Stimulated activated CD8-positive, alpha-beta memory T cell treated with anti-CD3 and anti-CD28 coated beads, Interleukin-7, amount 100 ng/mL, for 48 hours (primary cell): ENCODE data around the gene ZNF296.

Experiments used
- DNase-seq, 2 donors: peaks; one replicate each; pipeline ENCODE4 v3.0.0-alpha.2; 2020; ENCODE audit warnings: low read depth in 1 of 2; ENCODE audit errors: extremely low read depth in 1 of 2

Gene ZNF296

DNA sequence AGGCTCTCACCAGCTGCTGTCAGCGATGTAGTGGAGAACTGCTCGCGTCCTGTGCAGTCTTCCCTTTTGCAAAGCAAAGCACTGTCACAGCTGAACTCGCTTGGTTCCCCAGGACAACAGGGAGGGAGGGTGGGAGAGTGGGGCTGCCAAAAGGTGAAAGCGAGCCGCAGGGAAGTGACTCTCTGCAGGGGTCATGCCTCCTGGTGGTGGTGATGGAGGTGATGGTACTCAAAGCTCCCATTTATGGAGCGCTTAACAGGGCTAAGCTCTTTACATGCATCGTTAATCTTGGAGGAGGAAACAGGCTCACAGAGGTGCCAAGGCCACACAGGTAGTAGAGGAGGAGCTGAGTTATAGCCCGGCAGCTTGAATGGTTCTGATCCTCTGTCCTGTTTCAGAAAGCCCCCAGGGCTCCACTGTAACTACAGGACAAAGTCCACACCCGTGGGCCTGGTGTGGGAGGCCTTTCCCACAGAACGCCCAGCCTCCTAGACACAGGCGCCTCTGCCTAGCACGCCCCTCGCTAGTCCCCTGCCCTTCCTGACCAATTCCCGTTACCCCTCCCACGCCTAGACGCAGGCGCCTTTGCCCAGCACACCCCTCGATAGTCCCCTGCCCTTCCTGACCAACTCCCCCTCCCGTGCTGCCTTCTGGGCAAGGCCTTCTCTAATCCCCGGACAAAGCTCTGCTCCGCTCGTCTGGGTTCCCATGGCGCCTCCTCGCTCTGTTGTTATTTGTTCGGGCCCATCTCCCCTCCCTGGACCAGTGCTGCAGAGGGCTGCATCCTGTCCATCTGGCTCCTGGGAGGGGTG is 27.4 kb upstream of the ZNF296 start:
- no peak for DNase-seq

DNA sequence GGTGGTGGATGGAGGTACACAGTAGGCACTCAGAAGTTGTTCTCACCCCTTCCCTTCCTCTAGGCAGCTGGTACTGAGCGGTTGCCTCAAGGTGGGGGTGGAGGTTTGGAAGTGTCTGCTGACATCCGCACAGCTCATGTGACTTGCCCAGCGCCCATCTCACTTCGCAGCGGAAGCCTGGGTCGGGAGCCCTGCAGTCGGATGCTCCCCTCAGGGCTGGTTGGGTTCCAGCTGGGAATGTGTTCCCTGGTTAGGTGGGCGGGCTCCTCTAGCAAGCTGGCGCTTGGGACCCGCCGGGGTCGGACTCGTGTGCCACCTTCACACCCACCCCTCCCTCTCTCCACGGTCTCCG is 26.9 kb upstream of the ZNF296 start:
- no peak for DNase-seq

DNA sequence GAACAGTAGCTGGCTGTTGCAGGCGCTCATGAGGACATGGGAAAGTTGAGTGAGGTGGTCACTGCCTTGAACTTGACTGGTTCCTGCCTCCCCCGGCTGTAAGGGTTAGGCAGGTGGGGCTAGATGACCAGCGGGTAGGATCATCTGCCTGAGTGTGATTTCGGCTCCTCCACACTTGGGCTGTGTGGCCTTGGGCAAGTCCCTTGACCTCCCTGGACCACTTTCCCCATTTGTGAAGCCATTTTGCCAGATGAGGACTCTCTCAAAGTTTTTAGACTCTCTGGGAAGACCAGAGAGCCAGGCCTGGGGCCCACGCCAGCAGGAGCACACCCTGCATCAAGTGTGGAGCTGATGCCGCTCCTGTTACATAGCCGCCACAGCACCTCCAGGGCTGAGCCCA is 26.2 kb upstream of the ZNF296 start:
- DNase-seq = no peak

DNA sequence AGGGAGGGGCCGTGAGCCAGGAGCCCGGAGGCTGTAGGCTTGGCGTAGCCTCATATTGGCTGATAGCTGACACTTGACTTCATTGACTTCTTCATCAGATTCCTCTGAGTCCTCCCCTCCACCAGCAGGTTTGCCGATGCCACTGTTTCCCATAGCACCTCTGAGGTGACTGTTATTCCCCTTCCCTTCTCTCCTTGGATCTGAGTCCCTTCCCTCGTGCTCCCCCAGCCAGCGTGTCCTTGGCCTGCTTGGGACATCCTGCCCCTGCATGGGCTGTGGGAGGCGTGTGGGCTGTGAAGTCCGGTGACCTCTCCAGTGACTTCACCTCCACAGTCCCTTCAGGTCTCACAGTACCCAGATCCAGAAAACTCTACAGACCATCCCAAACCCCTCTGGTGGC is 25.5 kb upstream of the ZNF296 start:
- DNase-seq = no peak

DNA sequence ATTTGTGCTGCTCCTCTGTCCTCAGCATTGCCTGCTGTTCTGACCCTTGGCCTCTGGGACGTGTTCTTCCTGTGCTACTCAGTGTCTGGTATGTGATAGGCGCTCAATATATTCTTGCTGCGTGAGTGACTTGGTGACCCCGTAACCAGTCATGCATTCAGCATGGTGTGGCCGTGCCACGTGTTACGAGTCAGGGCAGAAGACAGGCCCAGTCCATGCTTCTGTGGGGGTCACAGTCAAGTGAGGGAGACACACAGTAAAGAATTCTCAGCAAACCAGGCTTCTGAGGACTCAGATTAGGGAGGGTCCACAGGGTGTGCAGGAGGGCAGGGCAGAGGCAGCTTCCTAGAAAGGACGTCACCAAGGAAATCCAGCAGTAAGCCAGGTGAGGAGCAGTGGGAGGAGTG is 24.6 kb upstream of the ZNF296 start:
- no peak for DNase-seq

DNA sequence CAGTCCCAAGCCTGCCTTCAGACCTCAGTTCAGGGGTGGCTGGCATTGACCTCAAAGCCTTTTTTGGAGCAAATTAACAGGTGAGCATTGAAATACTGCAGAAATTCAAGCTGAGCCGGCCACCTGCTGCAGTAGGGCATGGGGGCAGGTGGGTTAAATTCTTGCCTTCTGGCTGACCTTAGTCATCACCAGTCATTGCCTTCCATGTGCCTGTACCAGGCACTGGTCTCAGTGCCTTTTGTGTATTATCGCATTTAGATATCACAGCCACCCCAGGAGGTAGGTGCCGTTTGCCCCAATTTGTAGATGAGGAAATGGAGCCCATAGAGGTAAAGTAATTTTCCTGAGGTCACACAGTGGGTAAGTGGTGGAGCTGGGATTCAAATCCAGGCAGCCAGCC is 23.9 kb upstream of the ZNF296 start:
- DNase-seq = no peak

DNA sequence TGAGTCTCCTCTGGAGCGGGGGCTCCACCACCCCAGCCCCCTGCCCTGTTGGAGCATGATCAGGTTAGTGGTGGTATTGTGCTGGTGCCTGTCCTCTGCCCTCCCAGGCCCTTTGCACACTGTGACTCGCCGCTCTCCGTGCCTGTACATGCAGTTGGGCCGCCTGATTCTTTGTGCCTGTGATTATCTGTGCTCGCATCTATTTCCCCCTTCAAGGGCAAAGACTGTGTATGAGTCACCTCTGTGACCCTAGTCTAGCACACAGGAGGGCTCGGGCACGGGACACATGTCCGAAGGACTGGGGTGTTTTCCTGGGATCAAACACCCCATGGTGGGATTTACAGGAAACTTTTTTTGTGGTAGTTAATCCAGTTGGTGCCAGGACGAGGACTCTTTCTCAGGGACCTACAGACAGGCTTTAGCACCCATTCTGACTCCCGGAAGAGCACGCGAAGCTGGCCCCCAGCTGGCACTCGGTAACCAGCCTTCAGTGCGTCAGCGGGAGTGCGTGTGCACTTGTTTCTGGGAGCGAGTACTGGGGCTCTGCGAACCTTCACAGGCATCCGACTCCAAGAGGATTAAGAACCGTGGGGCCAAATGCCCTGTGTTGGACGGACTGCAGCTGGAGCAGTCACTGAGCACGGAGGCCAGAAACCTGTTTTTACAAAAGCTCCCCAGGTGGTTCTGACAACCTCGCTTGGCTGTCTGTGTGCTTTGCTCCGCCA is 23.4 kb upstream of the ZNF296 start:
- no peak for DNase-seq

DNA sequence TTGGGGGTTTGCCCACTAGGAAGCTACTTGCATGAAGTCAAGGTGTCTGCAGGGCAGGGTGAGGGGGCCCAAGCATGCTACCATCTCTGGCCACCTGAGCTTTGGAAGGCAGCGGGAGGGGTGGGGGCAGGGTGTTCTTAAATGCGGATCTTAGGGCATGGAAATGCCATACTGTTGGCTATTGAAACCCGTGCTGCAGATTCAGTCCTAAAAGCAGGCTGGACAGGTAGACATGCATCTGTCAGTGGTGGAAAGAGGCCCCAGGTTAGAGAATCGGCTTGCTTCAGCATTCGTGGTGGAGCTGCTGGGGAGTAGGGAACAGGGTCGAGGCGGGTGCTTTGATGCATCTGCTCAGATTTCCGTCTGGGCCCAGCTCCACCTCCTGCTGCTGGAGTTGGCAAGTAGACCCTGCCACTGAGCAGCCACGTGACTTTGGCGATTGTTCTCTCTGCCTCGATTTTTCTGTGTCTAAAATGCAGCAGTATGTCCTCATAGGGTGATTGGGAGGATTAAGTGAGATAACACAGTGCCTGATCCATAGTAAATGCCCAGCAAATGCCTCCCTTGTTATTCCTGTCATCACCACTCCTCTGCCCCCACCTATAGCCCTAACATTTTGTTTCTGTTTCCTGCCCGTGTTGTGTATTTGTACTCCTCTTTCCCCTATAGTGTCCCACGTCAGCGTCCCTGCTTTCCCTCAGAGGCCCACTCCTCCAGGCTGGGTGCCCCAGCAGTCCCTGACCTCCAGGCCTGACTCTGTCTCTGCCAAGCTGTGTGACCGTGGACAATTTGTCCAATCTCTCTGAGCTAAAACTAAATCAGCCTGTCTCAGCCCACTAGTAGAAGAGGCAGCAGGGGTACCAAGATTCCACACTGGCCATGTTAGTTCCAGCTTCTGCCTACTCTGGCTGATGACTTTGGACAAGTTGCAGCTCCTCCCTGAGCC is 22.5 kb upstream of the ZNF296 start:
- DNase-seq = no peak

DNA sequence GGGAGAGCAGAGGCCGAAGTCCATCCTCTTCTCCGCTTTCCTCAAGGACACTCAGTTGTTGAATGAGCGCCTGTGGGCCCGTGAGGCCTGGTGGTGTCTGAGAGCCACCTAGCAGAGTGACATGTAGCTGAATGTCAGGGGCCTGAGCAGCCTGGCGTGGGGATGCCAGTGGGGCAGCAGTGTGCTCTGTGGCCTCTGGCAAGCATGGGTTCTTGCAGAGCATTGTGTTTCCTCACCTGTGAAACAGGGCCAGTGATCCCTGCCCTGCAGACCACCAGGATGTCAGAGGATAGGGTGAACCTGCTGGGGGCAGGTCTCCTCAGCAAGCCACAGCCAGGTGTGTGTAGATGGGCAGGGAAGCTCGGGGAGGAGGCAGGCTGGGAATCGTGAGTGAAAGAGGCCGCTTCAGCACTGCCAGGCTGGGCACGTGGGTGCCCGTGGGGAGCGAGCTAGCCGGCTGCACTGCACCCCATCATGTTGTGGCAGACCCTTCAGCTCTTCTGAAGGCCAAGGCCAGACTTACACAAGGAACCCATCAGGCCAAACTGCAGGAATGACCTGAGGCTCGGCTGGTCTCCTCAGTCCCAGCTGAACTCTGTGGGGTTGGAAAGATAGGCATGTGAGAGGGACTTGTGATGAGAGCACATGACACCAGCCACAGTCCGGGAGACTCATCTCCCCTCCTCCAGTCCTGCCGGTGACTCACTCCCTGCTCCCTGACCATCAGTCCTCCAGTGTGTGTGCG is 21.7 kb upstream of the ZNF296 start:
- no peak for DNase-seq

DNA sequence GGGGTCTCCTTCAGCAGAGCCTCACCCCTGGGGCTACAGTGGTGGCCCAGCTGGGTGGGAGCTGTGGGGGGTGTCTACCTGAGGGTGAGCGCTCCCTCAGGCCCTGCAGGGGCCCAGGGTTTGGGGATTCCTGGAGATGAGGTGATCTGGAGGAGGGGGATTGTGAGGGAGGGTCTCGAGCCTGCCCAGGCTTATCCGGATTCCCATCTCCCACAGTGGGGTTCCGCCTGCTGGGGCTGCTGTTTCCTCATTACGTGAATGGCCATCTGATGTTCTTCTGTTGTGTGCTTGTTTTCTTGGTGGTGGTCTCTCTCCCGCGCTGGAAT is 21.1 kb upstream of the ZNF296 start:
- DNase-seq = no peak

DNA sequence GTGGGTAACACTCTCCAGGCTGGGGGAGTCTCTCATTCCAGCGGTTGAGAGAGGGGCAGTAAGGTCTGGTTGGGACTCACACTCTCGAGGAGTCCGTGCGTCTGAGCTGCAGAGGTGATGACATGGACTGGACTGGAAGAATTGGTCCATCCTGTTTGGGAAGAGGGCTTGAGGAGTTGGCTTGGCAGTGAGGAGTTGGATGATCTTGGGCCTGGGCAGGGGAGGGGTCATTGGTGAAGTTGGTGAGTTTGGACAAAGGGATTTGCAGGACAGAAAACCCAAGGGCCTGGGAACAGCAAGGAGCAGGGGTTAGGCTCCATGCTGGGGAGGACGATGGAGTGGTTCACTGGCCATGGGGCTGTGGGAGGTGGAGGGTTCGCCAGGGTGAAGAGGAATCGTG is 20.4 kb upstream of the ZNF296 start:
- no peak for DNase-seq

DNA sequence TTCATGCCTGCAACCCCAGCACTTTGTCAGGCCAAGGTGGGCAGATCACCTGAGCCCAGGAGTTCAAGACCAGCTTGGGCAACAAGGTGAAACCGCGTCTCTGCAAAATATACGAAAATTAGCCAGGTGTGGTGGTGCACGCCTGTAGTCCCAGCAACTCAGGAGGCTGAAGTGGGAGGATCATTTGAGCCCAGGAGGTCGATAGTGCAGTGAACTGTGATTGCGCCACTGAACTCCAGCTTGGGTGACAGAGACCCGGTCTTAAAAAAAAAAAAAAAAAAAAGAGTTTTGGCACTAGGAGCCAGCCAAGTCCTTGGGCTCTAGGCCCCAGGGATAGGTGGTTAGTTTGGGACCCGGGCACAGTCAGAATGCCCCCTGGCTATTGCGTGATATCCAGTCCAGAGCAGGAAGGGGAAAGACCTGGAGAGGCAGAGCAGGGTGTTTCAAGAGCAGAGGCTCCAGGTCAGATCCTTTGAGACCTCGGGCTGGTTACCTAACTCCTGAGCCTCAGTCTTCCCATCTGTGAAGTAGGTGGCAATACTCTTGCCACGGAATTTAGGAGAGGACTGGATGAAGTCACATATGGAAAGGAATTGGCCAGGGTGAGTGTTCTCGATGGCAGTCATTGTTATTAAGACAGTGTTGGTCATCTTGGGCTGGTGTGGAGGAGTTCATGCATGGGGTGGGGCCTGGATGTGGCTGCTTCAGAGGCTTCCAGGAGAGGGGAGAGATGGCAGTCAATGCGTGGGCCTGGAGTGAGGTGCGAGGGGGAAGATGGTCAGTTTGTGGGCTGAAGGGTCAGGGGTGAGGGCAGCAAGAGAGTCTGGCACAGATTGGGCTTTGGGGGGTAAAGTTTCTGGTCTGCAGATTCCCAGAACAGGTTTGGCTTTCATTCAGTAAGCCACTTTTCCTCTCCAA is 19.5 kb upstream of the ZNF296 start:
- no peak for DNase-seq

DNA sequence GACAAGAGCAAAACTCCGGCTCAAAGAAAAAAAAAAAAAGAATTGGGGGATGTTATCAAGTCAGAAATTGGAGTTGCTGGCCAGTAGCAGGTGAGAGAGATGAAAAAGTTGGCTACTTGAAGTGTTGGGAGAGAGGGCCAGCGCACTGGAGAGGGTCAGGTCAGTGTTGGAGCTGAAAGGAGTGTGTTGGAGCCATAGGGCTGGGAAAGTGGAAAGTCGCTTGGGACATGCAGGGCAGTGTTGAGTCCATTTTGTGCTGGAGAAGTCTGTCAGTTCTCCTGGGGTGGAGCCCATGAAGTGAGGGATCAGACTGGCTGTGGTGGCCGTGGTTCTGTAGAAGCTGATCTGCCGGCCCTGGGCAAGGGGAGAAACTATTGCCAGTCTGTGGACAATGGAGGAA is 18.4 kb upstream of the ZNF296 start:
- DNase-seq = no peak

DNA sequence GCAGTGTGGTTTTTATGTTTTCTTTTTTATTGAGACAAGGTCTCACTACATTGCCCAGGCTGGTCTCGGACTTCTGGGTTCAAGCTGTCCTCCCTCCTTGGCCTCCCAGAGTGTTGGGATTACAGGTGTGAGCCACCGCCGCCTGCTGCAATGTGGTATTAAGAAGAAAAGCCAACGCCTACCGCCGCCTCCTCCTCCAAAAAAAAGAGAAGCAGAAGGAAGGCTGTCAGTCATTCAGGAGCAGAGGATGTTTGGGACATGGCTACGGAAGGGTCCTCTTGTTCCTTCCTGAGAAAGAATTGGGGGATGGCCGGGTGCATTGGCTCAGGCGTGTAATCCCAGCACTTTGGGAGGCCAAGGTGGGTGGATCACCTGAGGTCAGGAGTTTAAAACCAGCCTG is 17.9 kb upstream of the ZNF296 start:
- DNase-seq = no peak

DNA sequence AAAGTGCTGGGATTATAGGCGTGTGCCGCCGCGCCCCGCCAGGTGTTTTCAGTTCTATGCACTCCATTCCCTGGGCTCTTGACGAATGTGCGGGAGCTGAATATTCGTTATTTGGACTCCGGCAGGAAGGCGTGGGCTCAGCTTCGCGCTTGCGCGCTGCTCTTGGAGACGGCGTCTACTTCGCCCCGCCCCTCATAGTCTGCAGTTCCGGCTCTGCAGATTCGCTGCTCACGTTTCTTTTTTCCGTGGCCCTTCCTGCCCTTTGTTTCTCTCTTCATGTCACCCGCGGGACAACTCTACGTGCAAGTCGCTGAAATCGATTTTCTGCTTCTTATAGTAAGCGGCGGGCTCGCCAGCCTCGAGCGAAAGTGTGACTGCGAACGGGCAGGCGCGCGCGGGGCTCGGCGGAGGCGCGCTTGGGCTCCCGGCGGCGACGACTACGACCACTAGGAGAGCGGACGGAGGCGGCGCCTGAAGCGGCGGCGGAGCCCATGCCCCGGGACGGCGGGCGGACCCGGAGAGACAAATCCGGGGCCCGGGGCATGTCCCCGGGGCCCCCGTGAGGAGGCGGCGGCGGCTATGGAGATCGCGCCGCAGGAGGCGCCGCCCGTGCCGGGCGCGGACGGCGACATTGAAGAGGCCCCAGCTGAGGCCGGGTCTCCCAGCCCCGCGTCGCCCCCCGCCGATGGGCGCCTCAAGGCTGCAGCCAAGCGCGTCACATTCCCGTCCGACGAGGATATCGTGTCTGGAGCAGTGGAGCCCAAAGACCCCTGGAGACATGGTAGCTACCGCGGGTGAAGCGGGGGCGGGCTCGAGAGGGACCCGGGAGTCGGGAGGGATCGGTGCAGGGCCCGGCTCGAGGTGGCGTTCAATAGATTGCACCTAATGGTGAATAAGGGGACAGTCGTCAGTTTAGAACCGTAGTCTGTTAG is 16.7 kb upstream of the ZNF296 start, which contains the start of gene PPP1R37:
PPP1R37 (plus strand) TSS at position 433 of the 932 bp plus-strand sequence; CDS start at position 580, 147 bp downstream.
- DNase-seq = peak; percentile 78 to 88

DNA sequence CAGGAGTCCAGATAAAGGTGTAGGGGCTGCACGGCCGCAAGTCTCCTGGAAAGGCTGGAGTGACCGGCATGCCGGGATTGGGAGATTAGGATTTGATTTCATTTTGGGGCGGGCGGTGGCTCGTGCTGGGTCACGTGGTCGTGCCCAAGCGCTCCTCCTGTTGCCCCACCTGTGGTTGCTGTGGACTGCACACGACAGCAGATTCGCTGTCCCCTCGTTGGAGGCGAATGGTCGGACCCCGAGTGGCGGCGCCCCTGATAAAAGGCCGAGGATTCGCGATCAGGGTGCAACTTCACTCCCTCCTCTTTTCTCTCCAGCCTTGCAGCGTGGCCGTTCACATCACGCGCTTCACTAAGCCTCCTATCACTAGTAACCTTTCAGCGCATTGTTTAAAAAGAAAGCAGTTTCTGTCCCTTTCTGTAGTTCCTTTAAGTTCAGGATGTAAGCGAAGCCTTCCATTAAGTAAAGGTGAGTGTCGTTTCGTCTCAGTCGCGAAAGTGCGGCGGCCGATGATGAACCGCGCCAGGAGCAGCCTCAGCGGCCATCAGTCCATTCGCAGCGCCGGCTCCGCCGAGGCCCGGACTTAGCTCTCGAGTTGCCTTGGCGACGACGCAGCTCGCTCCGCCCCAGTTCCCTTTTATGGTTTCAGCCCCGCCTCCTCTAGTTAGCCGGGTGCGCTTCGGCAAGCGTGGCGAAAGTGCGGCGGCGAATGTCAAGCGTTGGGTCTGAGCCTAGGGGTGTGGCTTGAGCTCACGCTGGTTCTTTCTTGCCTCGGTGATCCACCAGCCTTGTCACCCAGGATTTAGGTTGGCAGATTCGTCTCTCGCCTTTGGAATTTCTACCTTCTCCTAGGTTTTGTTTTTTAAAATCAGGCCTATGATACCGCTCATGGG is 15.0 kb upstream of the ZNF296 start:
- peak; percentile 88 to 94 for DNase-seq

DNA sequence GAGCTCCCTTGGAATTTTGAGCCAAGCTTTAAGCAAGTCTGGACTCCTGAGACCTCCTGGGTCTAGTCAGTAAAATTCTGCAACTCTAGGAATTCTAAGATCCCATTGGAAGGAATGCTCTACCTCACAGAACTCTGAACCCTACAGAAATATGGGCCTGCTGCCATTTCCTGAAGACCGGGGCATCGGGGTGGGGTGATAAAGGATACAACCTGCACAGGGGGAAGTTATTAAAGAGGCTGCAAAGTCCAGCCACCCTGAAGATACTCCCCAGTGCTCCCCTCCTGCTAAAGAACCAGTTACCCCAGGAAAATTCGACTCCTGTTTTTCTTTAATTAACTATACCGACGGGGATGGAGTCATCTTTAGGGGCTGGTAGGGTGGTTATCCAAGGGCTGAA is 14.3 kb upstream of the ZNF296 start:
- DNase-seq = no peak

DNA sequence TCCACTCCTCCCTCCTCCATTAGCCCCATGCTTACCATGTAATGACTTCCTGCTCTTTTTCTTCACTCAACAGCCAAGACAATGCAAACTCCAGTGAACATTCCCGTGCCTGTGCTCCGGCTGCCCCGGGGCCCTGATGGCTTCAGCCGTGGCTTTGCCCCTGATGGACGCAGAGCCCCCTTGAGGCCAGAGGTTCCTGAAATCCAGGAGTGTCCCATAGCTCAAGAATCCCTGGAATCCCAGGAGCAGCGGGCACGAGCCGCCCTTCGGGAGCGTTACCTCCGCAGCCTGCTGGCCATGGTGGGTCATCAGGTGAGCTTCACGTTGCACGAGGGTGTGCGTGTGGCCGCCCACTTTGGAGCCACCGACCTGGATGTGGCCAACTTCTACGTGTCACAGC is 13.8 kb upstream of the ZNF296 start:
- DNase-seq = no peak
